Smooth muscle cell (in vitro differentiated cells): ENCODE results near the gene NDUFC2. TPM values are rescaled to one million over a fixed set of nuclear protein-coding genes. Genes with fewer than 3 reads are reported as not detected.

Experiments
- DNase-seq: peaks from one replicate; lab custom pipeline; 2025; ENCODE audit not compliant: unreplicated experiment; lab: John Stamatoyannopoulos, UW
- H2AFZ ChIP-seq: fragments of 200-600 bp; sonication (generic); 2 replicates; pipeline ENCODE4 v1.6.0; 2016; ENCODE audit warnings: antibody characterized with exemption, low read depth, mild to moderate bottlenecking
- H3F3A ChIP-seq: fragments of 200-600 bp; sonication (generic); 2 replicates; pipeline ENCODE4 v1.6.0; 2017; ENCODE audit warnings: antibody characterized with exemption, low read depth
- H3K27ac ChIP-seq: fragments of 200-600 bp; sonication (generic); 2 replicates; pipeline ENCODE4 v1.5.1; 2016; ENCODE audit warnings: low read depth, mild to moderate bottlenecking
- H3K27me3 ChIP-seq: fragments of 200-600 bp; sonication (generic); 2 replicates; pipeline ENCODE4 v1.6.1; 2016; ENCODE audit warnings: low read depth, mild to moderate bottlenecking
- H3K36me3 ChIP-seq: fragments of 200-600 bp; sonication (generic); 2 replicates; pipeline ENCODE4 v1.5.1; 2016; ENCODE audit warnings: low read depth
- H3K4me1 ChIP-seq: fragments of 200-600 bp; sonication (generic); 2 replicates; pipeline ENCODE4 v1.5.1; 2016; ENCODE audit warnings: low read depth
- H3K4me2 ChIP-seq: fragments of 200-600 bp; sonication (generic); 2 replicates; pipeline ENCODE4 v1.6.0; 2016; ENCODE audit warnings: mild to moderate bottlenecking
- H3K4me3 ChIP-seq: fragments of 200-600 bp; sonication (generic); 2 replicates; pipeline ENCODE4 v1.5.1; 2016; ENCODE audit warnings: mild to moderate bottlenecking
- H3K79me2 ChIP-seq: fragments of 200-600 bp; sonication (generic); 2 replicates; pipeline ENCODE4 v1.6.0; 2016; ENCODE audit warnings: low read depth, mild to moderate bottlenecking
- H3K9ac ChIP-seq: fragments of 200-600 bp; sonication (generic); 2 replicates; pipeline ENCODE4 v1.6.0; 2016; ENCODE audit warnings: low read depth
- H3K9me3 ChIP-seq: fragments of 200-600 bp; sonication (generic); replicated peaks from 2 replicates; pipeline ENCODE4 v1.5.1; 2016; ENCODE audit warnings: low read depth
- H4K20me1 ChIP-seq: fragments of 200-600 bp; sonication (generic); 2 replicates; pipeline ENCODE4 v1.6.0; 2016; ENCODE audit warnings: low read depth
- WGBS: methylation state at CpG from one replicate; pipeline ENCODE4 v1.1.7; 2016; ENCODE audit warnings: low lambda C conversion rate; 5-methylcytosine and 5-hydroxymethylcytosine counted together
- polyA plus RNA-seq: library from polyadenylated mRNA; unstranded; fragments of >200 nt; fragmentation: Nextera tagmentation; extraction: Ambion mirVana; gene quantifications from 2 replicates; pipeline ENCODE4 v1.2.1, GENCODE V29; 2016
- total RNA-seq: library from RNA; depleted of rRNA; stranded (reverse); fragments of >200 nt; gene quantifications from 2 replicates; pipeline ENCODE4 v1.2.3, GENCODE V29; 2014
- TF ChIP-seq, protein P1 (sequence below): fragments of 200-600 bp; sonication (generic); IDR thresholded peaks from 2 replicates; pipeline ENCODE4 v1.5.1; 2017; ENCODE audit warnings: borderline replicate concordance, mild to moderate bottlenecking, antibody characterized with exemption; ENCODE audit not compliant: insufficient read depth, poor library complexity, severe bottlenecking

Gene NDUFC2
- total and polyA plus RNA-seq, 2 experiments from 2014 or later, result 164 to 472 TPM

DNA sequence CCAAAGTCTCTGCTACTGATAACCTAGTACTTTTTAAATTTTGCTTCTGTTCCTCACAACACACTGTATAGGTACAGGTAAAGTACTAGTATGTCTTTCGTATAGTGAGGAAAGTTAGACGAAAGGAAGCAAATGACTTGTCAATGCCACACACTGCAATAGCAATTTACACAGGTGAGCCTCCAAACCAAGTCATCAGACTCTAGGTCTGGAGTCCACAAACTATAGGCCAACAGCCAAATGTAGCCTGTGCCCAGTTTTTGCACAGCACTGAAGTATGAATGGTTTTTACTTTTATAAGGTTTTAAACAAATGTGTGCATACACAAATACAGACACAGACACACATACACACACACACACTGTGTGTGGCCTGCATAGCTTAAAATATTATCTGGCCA lies 31.6 kb upstream of the NDUFC2 start:
- TF ChIP-seq, protein P1, sequence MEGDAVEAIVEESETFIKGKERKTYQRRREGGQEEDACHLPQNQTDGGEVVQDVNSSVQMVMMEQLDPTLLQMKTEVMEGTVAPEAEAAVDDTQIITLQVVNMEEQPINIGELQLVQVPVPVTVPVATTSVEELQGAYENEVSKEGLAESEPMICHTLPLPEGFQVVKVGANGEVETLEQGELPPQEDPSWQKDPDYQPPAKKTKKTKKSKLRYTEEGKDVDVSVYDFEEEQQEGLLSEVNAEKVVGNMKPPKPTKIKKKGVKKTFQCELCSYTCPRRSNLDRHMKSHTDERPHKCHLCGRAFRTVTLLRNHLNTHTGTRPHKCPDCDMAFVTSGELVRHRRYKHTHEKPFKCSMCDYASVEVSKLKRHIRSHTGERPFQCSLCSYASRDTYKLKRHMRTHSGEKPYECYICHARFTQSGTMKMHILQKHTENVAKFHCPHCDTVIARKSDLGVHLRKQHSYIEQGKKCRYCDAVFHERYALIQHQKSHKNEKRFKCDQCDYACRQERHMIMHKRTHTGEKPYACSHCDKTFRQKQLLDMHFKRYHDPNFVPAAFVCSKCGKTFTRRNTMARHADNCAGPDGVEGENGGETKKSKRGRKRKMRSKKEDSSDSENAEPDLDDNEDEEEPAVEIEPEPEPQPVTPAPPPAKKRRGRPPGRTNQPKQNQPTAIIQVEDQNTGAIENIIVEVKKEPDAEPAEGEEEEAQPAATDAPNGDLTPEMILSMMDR, result no peak
- H3K9me3 ChIP-seq, result no peaks in the 10 kb centered on the region
- H3K79me2 ChIP-seq, result no peaks in the 10 kb centered on the region
- no peak for DNase-seq
- H3F3A ChIP-seq, result peaks cover 10% of the 10 kb centered on the region
- H3K4me3 ChIP-seq, result no peak overlapping the region
- H3K9ac ChIP-seq, result no peak overlapping the region
- H3K4me2 ChIP-seq, result no peak overlapping the region
- H4K20me1 ChIP-seq, result no peaks in the 10 kb centered on the region
- H3K4me1 ChIP-seq, result peaks cover 6% of the 10 kb centered on the region
- H3K27ac ChIP-seq, result no peak overlapping the region
- H3K27me3 ChIP-seq, result no peaks in the 10 kb centered on the region
- 98% methylated on average over 2 of the region's 2 CpGs for WGBS
- no peak overlapping the region for H2AFZ ChIP-seq
- H3K36me3 ChIP-seq, result peaks cover 12% of the 10 kb centered on the region

DNA sequence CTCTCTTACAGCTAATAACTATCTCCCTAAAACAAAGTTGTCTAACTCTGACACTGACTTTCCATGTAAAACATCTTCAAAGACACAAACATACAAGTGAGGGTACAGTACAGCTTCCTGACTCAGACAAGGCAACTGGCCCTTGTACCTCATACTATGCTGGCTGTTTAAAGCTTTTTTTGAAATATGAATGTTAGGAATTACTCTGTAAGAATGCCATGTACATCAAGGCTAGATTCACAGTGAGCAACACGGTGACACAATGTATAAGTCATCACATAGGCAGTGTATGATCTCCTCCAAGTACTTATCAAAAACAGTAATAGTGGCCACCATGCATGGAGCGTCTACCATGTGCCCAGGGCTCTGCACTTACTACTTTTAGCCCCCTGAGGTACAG lies 31.2 kb upstream of the NDUFC2 start:
- Histone ChIP-seq H3K27me3 (no peaks in the 10 kb centered on the region), H3K27ac (no peak overlapping the region), H2AFZ (no peak overlapping the region), H3F3A (peaks cover 10% of the 10 kb centered on the region), H3K9me3 (no peaks in the 10 kb centered on the region), H3K4me1 (peaks cover 6% of the 10 kb centered on the region), H3K4me2 (no peak overlapping the region), H4K20me1 (no peaks in the 10 kb centered on the region), H3K79me2 (no peaks in the 10 kb centered on the region), H3K36me3 (peaks cover 12% of the 10 kb centered on the region), H3K4me3 (no peak overlapping the region), H3K9ac (no peak overlapping the region)
- TF ChIP-seq, protein P1, result no peak
- DNase-seq, result no peak
- 94% methylated on average over 2 of the region's 2 CpGs for WGBS

DNA sequence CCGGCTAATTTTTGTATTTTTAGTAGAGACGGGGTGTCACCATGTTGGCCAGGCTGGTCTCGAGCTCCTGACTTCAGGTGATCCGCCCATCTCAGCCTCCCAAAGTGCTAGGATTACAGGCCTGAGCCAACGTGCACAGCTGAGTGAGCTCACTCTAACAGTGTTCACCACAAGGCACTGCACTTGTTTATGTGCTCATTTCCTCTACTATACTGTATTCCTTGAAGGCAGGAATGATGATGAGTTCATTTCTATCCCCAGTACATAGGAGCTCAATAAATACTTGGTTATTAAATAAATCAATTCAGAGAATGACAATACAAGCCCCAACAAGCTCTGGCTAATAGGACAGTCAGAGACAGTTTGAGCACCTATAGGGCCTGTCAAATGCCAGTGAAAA lies 30.7 kb upstream of the NDUFC2 start:
- Histone ChIP-seq H2AFZ (no peak overlapping the region), H3K36me3 (peaks cover 12% of the 10 kb centered on the region), H3K27ac (no peak overlapping the region), H3K4me3 (no peak overlapping the region), H3K9ac (no peak overlapping the region), H4K20me1 (no peaks in the 10 kb centered on the region), H3K4me1 (peaks cover 6% of the 10 kb centered on the region), H3K9me3 (no peaks in the 10 kb centered on the region), H3F3A (peaks cover 10% of the 10 kb centered on the region), H3K4me2 (no peak overlapping the region), H3K27me3 (no peaks in the 10 kb centered on the region), H3K79me2 (no peaks in the 10 kb centered on the region)
- TF ChIP-seq, protein P1, result no peak
- DNase-seq, result no peak
- WGBS, result 91% methylated on average over 5 of the region's 5 CpGs
